ENCODE data around the gene FRMD4A. TPM values are rescaled to one million over a fixed set of nuclear protein-coding genes. Genes with fewer than 3 reads are reported as not detected.

FRMD4A gene
- total RNA-seq, 4 donors from 2014 or later: 5.6 to 34.1 (median 19.4) TPM

GRCh38 chr10:14010769-14011574 lies 319.8 kb downstream of the FRMD4A start:
- H3K4me3 ChIP-seq: no peak overlapping the region
- intact Hi-C loops (cut with DNase I; ENCODE audit: low total_unique reads): no loop called here
- TF ChIP-seq POLR2A (IDR thresholded peaks at IDR 0.05) (no peak), CTCF (IDR thresholded peaks at IDR 0.05) (no peak)
- no peak overlapping the region for H3K27ac ChIP-seq
- H3K9me3 ChIP-seq: no peaks in the 10 kb centered on the region
- DNase-seq: no peak
- H3K36me3 ChIP-seq: no peaks in the 10 kb centered on the region
- H3K4me1 ChIP-seq: no peaks in the 10 kb centered on the region
- H3K27me3 ChIP-seq: no peaks in the 10 kb centered on the region

GRCh38 chr10:14010101-14010558 lies 320.6 kb downstream of the FRMD4A start:
- no peaks in the 10 kb centered on the region for H3K9me3 ChIP-seq
- intact Hi-C loops (cut with DNase I; ENCODE audit: low total_unique reads): no loop called here
- H3K4me3 ChIP-seq: peak overlapping the region in 1 of 2 donors; percentile 15
- H3K27me3 ChIP-seq: no peaks in the 10 kb centered on the region
- no peaks in the 10 kb centered on the region for H3K4me1 ChIP-seq
- no peak overlapping the region for H3K27ac ChIP-seq
- H3K36me3 ChIP-seq: no peaks in the 10 kb centered on the region
- DNase-seq: no peak
- TF ChIP-seq POLR2A (IDR thresholded peaks at IDR 0.05): no peak
- no peak for TF ChIP-seq CTCF (IDR thresholded peaks at IDR 0.05)

GRCh38 chr10:14009371-14010100 lies 321.2 kb downstream of the FRMD4A start:
- Histone ChIP-seq H3K36me3 (no peaks in the 10 kb centered on the region), H3K9me3 (no peaks in the 10 kb centered on the region), H3K27me3 (no peaks in the 10 kb centered on the region), H3K27ac (peak overlapping the region; percentile 7 to 20), H3K4me1 (no peaks in the 10 kb centered on the region), H3K4me3 (peak overlapping the region; percentile 15)
- intact Hi-C loops (cut with DNase I; ENCODE audit: low total_unique reads): no loop called here
- no peak for DNase-seq
- TF ChIP-seq POLR2A (IDR thresholded peaks at IDR 0.05) (no peak), CTCF (IDR thresholded peaks at IDR 0.05) (no peak)

- Histone ChIP-seq H3K27ac (peak overlapping the region in 1 of 2 donors; percentile 16), H3K4me3 (peak overlapping the region; percentile 15 to 26), H3K27me3 (no peaks in the 10 kb centered on the region), H3K4me1 (no peaks in the 10 kb centered on the region), H3K36me3 (no peaks in the 10 kb centered on the region), H3K9me3 (no peaks in the 10 kb centered on the region)
- DNase-seq: no peak
- intact Hi-C loops (cut with DNase I; ENCODE audit: low total_unique reads): no loop called here
- TF ChIP-seq CTCF (IDR thresholded peaks at IDR 0.05) (no peak), POLR2A (IDR thresholded peaks at IDR 0.05) (no peak)
Measured at GRCh38 chr10:14008740-14009080, 322.0 kb downstream of the FRMD4A start.

- H3K27ac ChIP-seq: no peak overlapping the region
- H3K4me3 ChIP-seq: no peak overlapping the region
- no peaks in the 10 kb centered on the region for H3K9me3 ChIP-seq
- no peak for DNase-seq
- H3K4me1 ChIP-seq: no peaks in the 10 kb centered on the region
- intact Hi-C loops (cut with DNase I; ENCODE audit: low total_unique reads): no loop called here
- no peaks in the 10 kb centered on the region for H3K27me3 ChIP-seq
- no peak for TF ChIP-seq CTCF (IDR thresholded peaks at IDR 0.05)
- no peak for TF ChIP-seq POLR2A (IDR thresholded peaks at IDR 0.05)
- no peaks in the 10 kb centered on the region for H3K36me3 ChIP-seq
Measured at GRCh38 chr10:14004536-14004935, 326.2 kb downstream of the FRMD4A start.

Data from uterus (tissue), 4 donors.